NCI-H2196 treated with DMSO at 0.1 percent for 48 hours (cell line): Measurements from ENCODE around the gene LYPD1.

Experiments
- DNase-seq: peaks from one replicate; lab custom pipeline; 2025; ENCODE audit not compliant: unreplicated experiment; lab: John Stamatoyannopoulos, UW

The LYPD1 gene

DNA sequence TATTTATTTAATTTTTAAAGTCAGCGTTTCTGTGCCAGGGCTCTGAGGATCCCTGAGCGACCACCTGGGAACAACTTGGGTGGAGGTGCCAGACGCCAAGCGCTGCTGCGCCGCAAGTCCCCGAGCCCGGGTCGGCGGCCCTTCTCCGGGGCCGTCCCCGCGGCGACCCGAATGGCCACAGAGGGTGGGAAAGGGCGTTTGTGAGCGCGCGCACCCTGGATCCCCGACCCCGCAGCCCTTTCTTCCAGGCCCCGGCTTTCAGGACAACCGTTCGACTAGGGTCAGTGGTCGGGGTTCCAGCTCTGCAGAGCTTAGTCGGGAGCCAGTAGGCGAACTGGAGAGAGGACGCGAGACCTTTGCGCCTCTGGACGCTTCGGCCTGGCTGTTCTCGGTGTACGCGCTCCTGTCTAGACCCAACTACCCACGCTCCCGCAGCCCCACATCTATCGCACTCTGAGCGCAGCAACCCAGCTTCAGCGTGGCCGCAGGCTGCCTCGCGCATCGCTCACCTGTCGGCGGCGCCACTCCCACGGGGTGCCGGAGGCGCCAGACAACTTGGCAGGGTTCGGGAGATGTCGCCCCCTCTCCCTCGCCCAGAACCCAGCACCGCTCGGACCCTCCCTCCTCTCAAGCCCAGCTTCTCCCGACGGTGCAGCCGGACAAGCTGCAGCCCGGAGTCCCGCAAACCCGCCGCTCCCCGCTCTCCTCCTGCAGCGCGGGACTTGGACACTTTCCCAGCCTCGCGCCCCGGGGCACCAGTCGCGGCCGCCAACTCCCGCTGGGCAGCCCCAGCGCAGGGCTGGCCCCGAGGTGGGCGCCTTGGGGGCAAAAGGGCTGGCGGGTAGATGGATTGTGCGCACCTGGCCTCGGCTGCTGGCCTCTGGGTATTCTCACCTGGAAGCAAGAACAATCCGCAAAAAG, 758 bp downstream of the LYPD1 start:
- no peak for DNase-seq

DNA sequence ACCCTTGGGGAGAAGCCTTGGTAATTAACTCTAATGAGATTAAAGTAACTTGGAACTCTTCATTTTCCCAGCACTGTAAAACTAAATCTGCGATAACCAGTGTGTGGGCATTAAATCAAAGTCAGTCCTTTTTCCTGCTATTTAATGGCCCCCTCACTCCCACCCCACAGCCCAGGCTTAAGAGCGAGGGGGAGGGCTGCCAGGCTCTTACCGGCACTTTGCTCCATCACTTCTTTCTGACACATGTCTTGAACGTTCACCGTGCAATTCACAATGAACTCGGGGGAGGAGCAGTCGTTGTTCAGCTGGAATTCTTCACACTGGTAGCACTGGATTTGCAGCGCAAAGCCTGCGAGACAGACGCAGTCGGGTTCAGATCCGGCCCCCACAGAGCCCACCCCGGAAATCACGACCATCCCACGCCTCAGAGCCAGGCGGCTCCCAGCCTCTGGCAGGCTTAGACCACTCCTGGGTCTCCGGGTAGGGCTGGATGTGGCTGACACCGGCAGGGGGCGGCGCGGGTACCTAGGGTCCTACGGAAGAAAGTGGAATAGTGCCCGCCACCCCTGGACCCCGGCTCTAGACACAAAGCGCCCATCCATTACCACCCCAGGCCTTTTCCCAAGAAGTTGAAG, 1.7 kb downstream of the LYPD1 start:
- no peak for DNase-seq

DNA sequence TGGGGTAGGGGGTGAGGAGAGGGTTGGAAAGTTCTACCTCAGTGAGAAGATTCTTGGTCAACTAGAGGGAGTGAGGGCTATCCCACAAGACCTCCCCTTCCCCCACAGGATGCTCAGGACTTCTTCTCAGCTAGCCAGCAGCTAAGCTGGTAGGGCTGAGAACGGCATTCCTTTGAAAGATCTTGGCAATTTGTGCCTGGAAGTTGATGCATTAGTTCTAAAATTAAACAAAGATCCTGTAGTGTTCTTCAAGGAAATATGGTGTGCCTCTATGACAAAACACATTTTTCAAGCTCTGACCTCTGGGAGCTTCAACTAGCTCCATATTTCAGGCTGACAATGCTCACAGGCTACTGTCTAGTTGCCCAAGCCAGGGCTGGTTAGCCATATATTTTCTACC, 2.3 kb downstream of the LYPD1 start:
- DNase-seq, result no peak

DNA sequence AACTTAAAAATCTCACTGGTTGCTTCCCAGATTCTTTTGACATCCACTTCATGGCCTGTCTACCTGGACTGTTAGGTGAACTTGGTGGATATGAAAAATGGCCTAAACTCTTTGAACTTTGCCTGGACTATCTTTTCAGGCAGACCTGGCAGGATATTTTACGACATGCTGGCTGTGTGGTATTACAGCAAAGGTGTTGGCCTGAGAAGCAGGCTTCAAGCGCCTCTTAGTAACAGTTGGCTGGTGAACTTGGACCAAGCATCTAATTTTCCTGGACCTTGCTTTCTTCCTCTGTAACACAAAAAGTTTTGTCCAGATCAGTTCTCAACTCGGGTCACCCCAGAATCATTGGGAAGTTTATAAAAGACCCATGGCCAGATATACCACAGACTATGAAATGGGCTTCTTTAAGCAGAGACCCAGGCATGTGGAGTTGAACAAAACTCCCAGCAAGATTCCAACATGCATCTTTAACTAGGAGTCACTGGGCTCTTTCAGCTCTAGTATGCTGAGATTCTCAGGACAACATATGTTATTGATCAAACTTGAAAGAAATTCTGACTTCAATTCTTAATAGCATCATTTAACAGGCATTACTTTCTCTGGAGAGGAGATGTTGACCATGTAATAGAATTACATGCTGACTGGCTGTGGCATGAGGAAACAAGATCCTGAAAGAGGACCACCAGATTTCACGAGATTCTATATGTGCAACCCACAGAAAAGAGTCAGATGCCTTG, 4.4 kb downstream of the LYPD1 start:
- DNase-seq, result no peak

DNA sequence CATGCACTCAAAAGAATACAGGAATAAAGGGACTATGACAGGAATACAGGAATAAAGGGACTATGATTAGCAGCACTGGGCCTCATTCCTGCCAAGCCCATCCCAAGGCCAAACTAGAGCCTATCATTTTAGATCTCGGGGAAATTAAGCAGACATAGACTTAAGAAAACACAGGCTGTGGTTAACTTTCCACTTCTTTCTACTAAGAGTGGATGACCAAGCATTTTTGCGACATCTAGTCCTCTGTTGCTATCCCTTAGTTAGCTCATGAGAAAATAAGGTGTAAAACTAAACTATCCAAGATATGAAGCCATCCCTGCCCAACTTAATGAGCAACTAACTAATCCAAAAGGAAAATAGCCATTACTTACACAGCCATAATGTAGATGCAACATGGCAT, 5.9 kb downstream of the LYPD1 start:
- no peak for DNase-seq

DNA sequence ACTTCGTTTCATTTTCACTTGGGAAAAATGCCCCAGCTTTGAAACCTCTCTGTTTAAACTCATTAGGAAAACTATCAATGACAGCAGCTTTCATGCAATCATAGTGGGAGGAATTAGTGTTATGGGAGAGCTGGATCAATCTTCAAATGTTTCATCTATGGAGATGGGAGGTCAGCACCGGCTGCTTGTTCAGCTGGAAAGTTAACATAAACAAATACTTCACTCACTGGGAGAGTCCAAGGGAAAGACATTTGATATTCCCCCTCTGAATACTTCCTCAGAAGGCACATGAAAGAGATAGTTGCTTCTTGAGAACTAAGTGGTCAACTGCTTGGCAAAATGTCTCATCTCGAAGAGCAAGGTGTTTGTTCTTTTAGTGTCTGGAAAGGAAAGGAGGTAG, 7.3 kb downstream of the LYPD1 start:
- no peak for DNase-seq

DNA sequence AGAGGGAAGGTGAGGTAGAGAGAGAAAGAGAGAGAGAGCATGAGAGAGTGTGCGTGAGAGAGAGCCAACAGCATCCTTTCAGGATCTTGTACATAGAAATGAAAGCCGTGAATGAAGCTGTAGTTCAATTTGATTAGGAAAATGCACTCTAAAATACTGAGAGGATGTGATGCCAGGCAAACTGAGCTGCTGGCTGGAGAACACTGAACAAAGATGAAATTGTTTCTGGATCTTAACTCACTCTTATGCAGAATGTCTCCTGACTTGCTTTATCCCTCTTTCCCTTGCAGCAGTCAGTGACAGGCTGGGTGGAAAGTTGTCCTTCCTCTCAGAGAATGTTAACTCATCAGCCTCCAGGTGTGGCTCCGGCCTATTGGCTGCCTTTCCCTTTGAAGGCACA, 10.7 kb downstream of the LYPD1 start:
- DNase-seq, result no peak

DNA sequence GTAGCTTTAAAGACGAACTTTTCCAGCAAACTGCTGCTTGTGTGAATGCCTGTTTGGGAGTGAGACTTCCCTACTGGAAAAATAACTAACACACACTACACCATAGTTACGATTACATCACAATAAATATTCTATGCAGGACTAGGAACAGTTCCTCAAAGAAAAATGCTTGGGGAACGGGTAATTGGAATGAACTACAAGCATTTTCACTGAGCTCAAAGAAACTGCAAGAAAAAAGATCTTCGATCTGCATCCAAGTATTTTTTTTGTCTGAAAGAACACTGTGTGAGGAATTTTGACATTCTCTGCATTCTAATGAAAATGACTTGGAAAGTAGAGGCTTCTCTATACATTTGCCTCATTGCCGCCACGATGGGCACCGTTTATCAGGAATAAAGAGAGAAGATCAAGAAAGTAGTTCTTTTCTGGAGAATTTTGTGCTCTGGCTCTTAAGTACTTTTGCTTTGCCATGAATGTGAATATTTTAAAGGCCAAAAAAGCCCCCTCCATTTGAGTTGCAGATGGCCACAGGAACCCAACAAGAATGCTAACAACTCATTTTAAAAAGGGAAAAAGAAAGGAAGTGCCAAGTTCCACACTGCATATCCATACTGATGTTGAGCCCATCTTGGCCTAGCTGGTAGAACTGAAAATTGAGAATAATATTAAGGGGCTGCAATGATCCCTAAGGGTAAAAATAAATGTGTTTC, 13.6 kb downstream of the LYPD1 start:
- DNase-seq, result no peak

DNA sequence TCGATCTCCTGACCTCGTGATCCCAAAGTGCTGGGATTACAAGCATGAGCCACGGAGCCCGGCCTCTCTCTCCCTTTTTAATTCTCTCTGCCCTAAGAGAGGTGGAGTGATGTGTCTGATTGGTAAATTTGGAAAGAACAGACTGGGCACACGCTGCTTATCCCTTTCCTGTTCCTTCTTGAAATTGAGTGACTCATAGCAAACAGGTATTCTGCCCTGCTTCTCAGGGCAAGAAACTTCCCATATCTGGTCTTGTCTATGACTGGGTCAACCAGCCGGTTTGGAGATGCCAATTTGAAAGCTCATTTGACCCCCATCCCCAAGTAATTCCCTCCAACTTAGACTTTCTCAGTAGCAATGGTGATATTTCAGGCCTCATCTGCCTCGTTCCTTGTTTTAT, 15.0 kb downstream of the LYPD1 start:
- DNase-seq, result no peak

DNA sequence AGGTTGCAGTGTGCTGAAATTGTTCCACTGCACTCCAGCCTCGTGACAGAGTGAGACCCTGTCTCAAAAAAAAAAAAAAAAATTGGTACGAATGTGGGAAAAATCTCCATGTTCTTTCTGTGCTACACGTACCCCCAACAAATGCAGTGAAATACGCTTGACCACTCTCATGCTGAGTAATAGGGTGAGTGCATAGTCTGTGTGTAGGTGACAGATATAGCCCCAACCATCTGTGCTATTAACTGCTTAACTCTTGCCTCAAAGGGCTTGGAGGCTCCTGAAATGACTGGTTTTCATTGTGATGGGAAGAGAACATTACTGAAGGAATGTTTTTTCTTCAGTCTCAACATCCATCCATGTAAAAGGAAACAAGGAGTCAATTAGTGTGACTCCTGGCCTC, 15.7 kb downstream of the LYPD1 start:
- DNase-seq, result no peak

DNA sequence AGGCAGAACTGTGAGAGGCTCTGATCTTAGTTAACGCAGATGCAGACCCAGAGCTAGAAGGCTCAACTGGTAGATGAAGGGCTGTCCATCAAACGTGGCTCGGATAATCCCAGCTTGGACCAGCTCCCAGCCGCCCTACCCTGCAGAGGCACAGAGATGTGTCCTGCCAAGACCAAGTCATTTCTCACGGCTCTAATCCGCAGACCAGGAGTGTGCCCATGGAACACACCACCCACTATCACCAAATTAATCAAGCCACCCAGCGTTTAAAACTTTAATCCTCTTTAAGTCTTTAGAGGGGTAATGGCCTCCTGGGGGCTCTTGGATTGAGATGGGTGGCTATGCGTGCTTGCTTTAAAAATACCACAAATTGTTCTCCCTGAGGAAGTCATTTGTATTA, 17.5 kb downstream of the LYPD1 start:
- no peak for DNase-seq

DNA sequence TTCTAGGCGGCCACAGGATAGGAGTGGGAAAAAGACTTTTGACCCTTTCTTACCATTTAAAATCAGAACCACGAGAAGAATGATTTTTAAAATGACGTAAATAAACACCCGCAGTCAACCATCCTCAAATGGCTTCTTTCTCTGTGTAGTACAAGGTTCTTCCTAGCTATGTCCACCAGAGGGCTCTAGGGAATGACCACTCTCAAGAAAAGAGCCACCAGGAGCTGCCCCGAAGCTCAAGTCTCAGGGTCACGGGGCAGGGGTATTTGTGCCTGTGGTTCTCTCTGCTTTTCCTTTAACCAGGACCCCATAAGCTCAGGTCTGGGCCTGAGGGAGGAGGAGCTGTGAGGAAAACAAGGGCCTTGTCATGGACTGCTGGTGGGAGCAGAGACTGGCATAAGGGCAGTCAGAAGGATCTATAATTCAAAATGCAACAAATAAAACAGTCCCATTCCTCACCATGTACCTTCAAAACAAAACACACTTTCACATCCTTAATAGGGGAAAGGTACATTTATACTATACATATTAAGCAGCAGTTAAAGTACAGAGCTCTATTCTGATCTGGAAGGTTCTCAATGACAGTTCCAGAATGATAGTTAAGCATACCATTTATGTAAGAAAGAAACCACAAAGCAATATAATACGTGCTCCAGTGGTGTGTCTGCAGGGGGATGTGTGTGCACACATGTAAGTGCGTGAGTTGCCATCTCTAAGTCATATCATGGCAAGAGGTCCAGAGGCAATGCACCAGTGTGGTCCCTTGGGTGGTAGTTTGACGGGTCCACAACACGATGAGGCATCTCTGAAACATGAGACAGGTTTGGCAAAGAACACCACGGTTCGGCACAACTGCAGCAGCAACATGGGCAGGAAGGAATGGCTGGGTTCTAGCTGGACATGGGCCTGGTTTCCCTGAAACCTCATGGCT, 18.6 kb downstream of the LYPD1 start:
- DNase-seq, result no peak

DNA sequence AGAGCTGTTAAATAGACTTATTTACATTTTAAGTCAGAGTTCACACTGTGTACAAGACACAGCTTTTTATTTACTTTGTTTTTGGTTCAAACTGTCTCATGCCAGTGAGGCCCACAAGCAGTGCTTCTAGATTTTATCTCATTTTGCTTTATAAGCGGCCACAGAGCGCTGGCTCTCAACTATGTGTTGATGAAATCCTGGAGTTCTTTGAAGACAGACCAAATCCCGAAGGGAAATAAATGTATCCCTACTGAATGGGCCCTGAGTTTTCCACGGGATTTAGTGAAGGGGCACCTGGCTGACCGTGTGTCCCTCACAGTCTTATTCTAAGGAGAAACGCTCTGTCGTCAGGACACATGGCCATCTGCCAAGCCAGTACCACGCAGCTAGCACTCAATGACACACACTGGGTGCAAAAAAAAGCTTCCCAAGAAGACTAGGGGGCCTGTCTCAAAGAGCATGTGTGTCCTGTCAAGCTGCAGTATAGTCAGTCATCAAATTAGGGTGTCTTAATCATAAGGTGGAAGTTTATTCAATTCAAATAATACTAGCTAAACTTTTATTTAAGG, 23.4 kb downstream of the LYPD1 start:
- no peak for DNase-seq

DNA sequence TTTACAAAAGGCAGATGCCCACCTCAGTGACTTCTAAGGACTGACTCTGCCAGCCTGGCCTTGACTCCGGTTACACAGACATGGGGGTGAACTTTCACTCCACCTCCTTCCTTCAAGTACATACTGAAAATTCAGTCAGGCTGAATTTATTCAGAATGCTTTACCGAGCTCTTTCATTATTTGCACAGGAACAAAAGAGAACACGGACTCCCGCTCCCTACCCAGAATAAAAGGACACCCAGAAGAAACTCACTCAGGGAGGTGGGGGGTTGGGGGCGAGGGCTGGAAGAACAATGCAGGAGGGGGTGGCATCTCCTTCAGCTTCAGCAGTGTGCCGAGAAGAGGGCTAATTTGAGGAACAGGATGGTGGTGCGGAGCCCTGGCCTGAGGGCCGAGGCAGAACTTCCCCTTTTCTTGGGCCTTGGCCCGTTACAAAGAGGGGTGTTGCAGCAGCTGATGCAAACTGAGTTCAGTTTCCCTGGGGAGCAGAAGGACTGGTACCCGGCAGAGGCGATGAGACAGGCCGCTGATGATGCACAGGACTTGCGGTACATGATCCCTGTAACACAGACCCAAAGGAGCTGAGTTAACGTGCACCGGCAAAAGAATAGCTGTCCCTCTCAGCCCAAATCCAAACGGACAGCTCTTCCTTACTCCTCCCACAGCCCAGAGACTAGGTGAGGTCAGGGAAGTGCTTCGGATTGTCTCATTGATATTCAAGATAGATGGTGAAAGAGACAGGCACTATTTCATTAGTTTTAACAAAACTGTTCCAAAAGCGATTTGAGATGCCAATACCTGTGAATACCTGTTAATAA, 24.1 kb downstream of the LYPD1 start:
- no peak for DNase-seq

DNA sequence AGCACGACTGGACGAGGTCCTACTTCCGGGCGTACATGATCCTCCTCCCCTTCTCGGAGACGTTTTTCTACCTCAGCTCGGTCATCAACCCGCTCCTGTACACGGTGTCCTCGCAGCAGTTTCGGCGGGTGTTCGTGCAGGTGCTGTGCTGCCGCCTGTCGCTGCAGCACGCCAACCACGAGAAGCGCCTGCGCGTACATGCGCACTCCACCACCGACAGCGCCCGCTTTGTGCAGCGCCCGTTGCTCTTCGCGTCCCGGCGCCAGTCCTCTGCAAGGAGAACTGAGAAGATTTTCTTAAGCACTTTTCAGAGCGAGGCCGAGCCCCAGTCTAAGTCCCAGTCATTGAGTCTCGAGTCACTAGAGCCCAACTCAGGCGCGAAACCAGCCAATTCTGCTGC, 24.8 kb downstream of the LYPD1 start:
- no peak for DNase-seq

DNA sequence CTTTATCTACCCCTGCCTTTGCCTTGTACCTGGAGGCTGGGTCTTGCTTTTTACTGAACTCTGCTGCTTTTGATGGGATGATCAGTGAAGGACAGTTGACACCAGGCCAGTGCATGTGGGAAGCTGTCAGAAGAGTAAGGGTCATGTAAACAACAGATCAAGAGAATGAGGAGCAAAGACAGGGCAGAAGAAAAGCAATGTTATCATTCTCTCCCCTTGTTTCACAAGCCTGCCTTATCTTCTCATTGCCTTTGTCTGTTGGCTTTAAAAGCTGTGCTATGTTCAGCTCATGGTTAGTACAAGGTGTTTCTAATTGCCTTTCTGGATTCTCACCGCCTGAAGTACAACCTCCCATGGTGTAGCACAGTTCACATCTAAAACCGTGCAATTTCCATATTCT, 27.6 kb downstream of the LYPD1 start:
- DNase-seq, result no peak

DNA sequence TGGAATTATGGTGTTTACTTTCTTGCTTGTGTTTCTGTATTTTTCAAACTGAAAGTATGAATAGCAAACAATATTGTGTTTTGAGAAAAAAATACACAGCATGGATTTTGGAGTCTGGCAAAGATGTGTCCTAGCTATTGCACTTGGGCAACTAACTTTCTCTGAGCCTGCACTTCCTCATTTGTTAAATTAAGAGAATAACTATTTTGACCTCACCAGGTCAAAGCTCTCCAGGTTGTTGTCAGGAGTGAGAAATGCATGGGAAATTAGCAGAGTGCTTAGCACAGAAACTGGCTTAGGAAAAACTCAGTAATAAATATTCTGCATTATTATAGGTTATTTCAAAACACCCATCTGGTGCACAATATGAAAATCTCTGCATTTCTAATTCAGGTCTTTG, 28.2 kb downstream of the LYPD1 start:
- no peak for DNase-seq

DNA sequence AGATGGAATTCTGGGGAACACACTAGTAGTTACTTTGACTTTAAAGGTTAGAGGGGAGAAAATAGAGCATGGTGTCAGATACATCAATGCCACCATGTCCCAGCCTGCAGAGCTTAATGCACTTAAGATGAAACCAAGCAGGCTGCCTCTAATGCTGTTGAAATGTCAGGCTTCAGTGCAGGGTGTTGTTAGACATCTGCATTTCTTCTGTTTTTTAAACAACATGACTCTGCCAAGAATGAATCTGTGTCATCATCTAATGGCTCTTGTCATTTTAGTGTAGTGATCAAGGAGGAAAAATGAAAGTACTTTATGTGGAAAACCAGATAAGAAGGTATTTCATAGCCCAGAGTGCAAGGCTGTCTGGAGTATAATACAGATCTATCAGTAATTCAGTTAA, 29.9 kb downstream of the LYPD1 start:
- DNase-seq, result no peak
